Retina (tissue), 1 donor: ENCODE data around the gene ABCC3.

ENCODE experiments used
- DNase-seq: peaks from one replicate; pipeline ENCODE4 v3.0.0-alpha.2; 2016

ABCC3 gene

GRCh38 chr17:50608700-50609379 is 25.8 kb upstream of the ABCC3 start:
- peak; percentile 65 for DNase-seq

- DNase-seq: peak; percentile 60
Measured at GRCh38 chr17:50609380-50610074, 25.2 kb upstream of the ABCC3 start.

- DNase-seq: no peak
Measured at GRCh38 chr17:50611634-50612033, 23.0 kb upstream of the ABCC3 start.

GRCh38 chr17:50612281-50612680 is 22.4 kb upstream of the ABCC3 start:
- no peak for DNase-seq

GRCh38 chr17:50613007-50613992 is 21.4 kb upstream of the ABCC3 start:
- DNase-seq: no peak

GRCh38 chr17:50614471-50615051 is 20.1 kb upstream of the ABCC3 start:
- peak; percentile 42 for DNase-seq

- DNase-seq: no peak
Measured at GRCh38 chr17:50615828-50616227, 18.9 kb upstream of the ABCC3 start.

GRCh38 chr17:50618300-50618699 is 16.4 kb upstream of the ABCC3 start:
- DNase-seq: no peak

GRCh38 chr17:50618941-50619340 is 15.7 kb upstream of the ABCC3 start:
- no peak for DNase-seq

- no peak for DNase-seq
Measured at GRCh38 chr17:50619489-50619888, 15.2 kb upstream of the ABCC3 start.

- DNase-seq: no peak
Measured at GRCh38 chr17:50620237-50620636, 14.4 kb upstream of the ABCC3 start.

GRCh38 chr17:50620858-50621257 is 13.8 kb upstream of the ABCC3 start:
- no peak for DNase-seq

GRCh38 chr17:50621574-50622031 is 13.1 kb upstream of the ABCC3 start:
- no peak for DNase-seq

- no peak for DNase-seq
Measured at GRCh38 chr17:50624321-50624934, 10.3 kb upstream of the ABCC3 start.

GRCh38 chr17:50625032-50625871 is 9.4 kb upstream of the ABCC3 start:
- no peak for DNase-seq

GRCh38 chr17:50626037-50626574 is 8.6 kb upstream of the ABCC3 start:
- DNase-seq: peak; percentile 88

- DNase-seq: peak; percentile 65
Measured at GRCh38 chr17:50627036-50627781, 7.5 kb upstream of the ABCC3 start.

- DNase-seq: peak; percentile 71
Measured at GRCh38 chr17:50627782-50628601, 6.7 kb upstream of the ABCC3 start.

- DNase-seq: no peak
Measured at GRCh38 chr17:50629902-50630301, 4.8 kb upstream of the ABCC3 start.
